Measurements from ENCODE around the gene CACNA2D3.

Gene CACNA2D3

GRCh38 chr3:54818486-54818885, 696.1 kb downstream of the CACNA2D3 start:
- Histone ChIP-seq H2AFZ (ENCODE audit: low read length) (no peak overlapping the region), H3K9ac (ENCODE audit: low read length) (no peak overlapping the region), H3F3A (ENCODE audit: insufficient read depth, low read length) (no peaks in the 10 kb centered on the region), H3K9me2 (replicated peaks; ENCODE audit: insufficient read depth, low read length) (no peaks in the 10 kb centered on the region), H3K9me3 (replicated peaks; ENCODE audit: insufficient read depth, low read length) (no peaks in the 10 kb centered on the region), H3K79me2 (ENCODE audit: low read length) (no peaks in the 10 kb centered on the region), H3K27me3 (replicated peaks; ENCODE audit: insufficient read depth, low read length) (no peaks in the 10 kb centered on the region), H3K4me3 (ENCODE audit: low read length) (no peak overlapping the region), H3K4me1 (ENCODE audit: low read length) (no peaks in the 10 kb centered on the region), H3K4me2 (ENCODE audit: low read depth, low read length) (no peak overlapping the region), H3K27ac (ENCODE audit: low read length) (no peak overlapping the region), H3K36me3 (replicated peaks; ENCODE audit: insufficient read depth, low read length) (no peaks in the 10 kb centered on the region), H4K20me1 (ENCODE audit: insufficient read depth, low read length) (no peaks in the 10 kb centered on the region)
- DNase-seq, result no peak
- TF ChIP-seq CTCF (IDR thresholded peaks at IDR 0.05; ENCODE audit: low read length), result no peak
- TF ChIP-seq EZH2 (optimal IDR thresholded peaks at IDR 0.05; ENCODE audit: low read depth, low read length), result no peak
- no peak for TF ChIP-seq EZH2phosphoT487 (IDR thresholded peaks at IDR 0.05; ENCODE audit: low read length)

GRCh38 chr3:54818942-54819341, 696.6 kb downstream of the CACNA2D3 start:
- Histone ChIP-seq H3K9me2 (replicated peaks; ENCODE audit: insufficient read depth, low read length) (no peaks in the 10 kb centered on the region), H3F3A (ENCODE audit: insufficient read depth, low read length) (no peaks in the 10 kb centered on the region), H3K79me2 (ENCODE audit: low read length) (no peaks in the 10 kb centered on the region), H3K27me3 (replicated peaks; ENCODE audit: insufficient read depth, low read length) (no peaks in the 10 kb centered on the region), H3K36me3 (replicated peaks; ENCODE audit: insufficient read depth, low read length) (no peaks in the 10 kb centered on the region), H3K4me3 (ENCODE audit: low read length) (no peak overlapping the region), H2AFZ (ENCODE audit: low read length) (no peak overlapping the region), H3K4me1 (ENCODE audit: low read length) (no peaks in the 10 kb centered on the region), H3K27ac (ENCODE audit: low read length) (no peak overlapping the region), H3K4me2 (ENCODE audit: low read depth, low read length) (no peak overlapping the region), H3K9ac (ENCODE audit: low read length) (no peak overlapping the region), H3K9me3 (replicated peaks; ENCODE audit: insufficient read depth, low read length) (no peaks in the 10 kb centered on the region), H4K20me1 (ENCODE audit: insufficient read depth, low read length) (no peaks in the 10 kb centered on the region)
- no peak for DNase-seq
- TF ChIP-seq EZH2 (optimal IDR thresholded peaks at IDR 0.05; ENCODE audit: low read depth, low read length) (no peak), EZH2phosphoT487 (IDR thresholded peaks at IDR 0.05; ENCODE audit: low read length) (no peak), CTCF (IDR thresholded peaks at IDR 0.05; ENCODE audit: low read length) (no peak)

GRCh38 chr3:54819946-54820345, 697.6 kb downstream of the CACNA2D3 start:
- Histone ChIP-seq H3K36me3 (replicated peaks; ENCODE audit: insufficient read depth, low read length) (no peaks in the 10 kb centered on the region), H3K4me1 (ENCODE audit: low read length) (no peaks in the 10 kb centered on the region), H3K27me3 (replicated peaks; ENCODE audit: insufficient read depth, low read length) (no peaks in the 10 kb centered on the region), H3K9me2 (replicated peaks; ENCODE audit: insufficient read depth, low read length) (no peaks in the 10 kb centered on the region), H3F3A (ENCODE audit: insufficient read depth, low read length) (no peaks in the 10 kb centered on the region), H3K4me3 (ENCODE audit: low read length) (no peak overlapping the region), H4K20me1 (ENCODE audit: insufficient read depth, low read length) (no peaks in the 10 kb centered on the region), H3K9ac (ENCODE audit: low read length) (no peak overlapping the region), H3K27ac (ENCODE audit: low read length) (no peak overlapping the region), H3K79me2 (ENCODE audit: low read length) (no peaks in the 10 kb centered on the region), H2AFZ (ENCODE audit: low read length) (no peak overlapping the region), H3K9me3 (replicated peaks; ENCODE audit: insufficient read depth, low read length) (no peaks in the 10 kb centered on the region), H3K4me2 (ENCODE audit: low read depth, low read length) (no peak overlapping the region)
- no peak for TF ChIP-seq EZH2phosphoT487 (IDR thresholded peaks at IDR 0.05; ENCODE audit: low read length)
- no peak for TF ChIP-seq EZH2 (optimal IDR thresholded peaks at IDR 0.05; ENCODE audit: low read depth, low read length)
- TF ChIP-seq CTCF (IDR thresholded peaks at IDR 0.05; ENCODE audit: low read length), result no peak
- DNase-seq, result no peak
